HG03025 (cell line): ENCODE results near the gene DENND1A.
"Not testable (repeated sequence)": the region's sequence is repeated elsewhere in the genome, so short reads cannot be mapped to it uniquely, and the experiment has no call there.

Experiments
- ATAC-seq: cut with Tn5 transposase; IDR thresholded peaks from one replicate; pipeline ENCODE4 v1.9.1; 2021; ENCODE audit warnings: mild to moderate bottlenecking, moderate library complexity; ENCODE audit not compliant: unreplicated experiment, low FRiP score

DENND1A gene

DNA sequence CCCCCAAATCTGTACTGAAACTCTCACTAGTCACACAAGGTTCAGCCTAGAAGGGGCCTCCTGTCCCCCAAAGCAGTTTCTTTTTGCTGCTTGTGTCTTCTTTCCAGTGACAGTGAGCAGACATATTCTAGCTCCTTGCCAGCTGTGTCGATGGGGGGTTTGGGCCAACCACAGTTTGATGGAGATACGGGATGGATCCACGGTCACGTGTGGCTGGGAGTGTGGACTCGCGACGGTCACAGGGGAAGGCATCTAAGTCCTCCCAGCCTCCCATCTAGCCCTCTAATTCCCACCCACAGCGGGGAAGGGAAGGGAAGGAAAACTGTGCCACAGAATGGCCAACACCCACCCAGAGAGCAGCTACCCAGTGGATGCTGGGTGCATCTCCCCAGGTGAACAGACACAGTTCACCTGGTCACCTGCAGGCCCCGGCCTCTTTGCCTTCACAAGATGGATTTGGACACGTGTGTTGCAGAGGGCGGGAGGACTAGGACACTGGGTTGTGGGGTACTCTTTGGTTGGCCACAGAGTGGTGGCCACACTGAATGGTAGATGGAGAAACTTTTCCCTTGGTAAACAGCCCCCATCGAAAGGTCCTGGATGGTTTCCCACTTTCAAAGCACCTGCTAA lies 519.5 kb downstream of the DENND1A start:
- ATAC-seq: no peak

DNA sequence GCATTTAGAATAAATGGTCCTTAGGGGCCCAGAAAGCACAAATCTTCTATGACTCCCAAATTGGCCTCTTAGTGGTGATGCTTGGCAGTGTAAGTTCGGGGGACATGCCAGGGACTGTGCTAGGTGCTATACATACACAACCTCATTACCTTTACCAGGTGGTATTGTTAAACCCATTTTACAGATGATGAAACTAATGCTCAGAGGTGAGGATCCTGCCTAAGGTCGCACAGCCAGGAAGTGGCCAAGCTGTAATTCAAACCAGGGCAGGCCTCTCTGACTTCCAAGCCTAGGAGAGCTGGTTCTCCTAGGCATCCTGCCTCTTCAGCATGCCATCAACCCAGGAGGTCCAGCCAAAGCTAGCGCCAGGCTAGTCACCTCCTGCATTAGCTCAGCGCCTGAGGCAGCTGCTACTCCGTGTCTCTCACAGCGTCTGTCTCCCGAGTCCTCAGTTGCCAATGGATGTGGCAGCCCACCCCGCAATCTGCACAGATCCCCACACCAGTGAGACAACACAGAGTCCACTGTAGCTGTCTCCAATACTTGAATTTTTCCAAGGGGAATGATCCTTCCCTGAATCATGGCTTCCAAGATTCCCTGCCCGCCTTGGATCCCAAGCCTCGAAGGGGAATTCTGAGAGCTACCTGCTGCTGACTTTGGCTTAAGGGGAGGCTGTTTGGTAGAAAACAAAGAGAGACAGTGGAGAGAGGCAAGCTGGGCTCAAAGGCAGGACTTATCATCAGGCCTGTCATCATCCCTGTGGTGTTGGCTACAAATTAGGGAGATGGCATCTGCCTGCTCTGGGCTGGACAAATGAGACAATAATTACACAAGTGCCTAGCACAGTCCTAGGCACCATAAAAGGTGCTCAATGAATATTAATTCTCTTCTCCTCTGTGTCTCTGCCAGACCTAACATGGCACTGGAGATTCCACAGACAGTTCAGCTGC lies 521.3 kb downstream of the DENND1A start:
- no peak for ATAC-seq

- no peak for ATAC-seq
Observed at GRCh38 chr9:123407217-123407851, 522.6 kb downstream of the DENND1A start.

- ATAC-seq: no peak
Observed at GRCh38 chr9:123406691-123407216, 523.2 kb downstream of the DENND1A start.

DNA sequence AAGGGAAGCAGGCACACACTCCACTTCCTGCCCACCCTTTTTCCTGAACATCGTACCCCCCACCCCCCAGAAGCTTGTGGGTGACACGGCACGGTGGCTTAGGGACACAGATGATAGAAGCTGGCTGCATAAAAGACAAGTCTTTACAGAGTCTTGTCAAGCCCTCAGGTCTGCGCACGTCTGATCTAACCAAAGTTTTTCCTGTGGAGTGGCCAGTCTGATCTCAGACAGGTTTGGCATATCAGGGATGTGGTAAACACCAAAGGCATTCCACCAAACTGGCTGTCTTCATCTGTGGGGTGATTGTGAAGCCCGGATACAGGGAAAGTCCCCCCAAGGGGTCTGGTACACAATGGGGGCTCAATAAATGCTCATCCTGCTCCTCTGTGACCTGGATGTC lies 523.9 kb downstream of the DENND1A start:
- no peak for ATAC-seq

DNA sequence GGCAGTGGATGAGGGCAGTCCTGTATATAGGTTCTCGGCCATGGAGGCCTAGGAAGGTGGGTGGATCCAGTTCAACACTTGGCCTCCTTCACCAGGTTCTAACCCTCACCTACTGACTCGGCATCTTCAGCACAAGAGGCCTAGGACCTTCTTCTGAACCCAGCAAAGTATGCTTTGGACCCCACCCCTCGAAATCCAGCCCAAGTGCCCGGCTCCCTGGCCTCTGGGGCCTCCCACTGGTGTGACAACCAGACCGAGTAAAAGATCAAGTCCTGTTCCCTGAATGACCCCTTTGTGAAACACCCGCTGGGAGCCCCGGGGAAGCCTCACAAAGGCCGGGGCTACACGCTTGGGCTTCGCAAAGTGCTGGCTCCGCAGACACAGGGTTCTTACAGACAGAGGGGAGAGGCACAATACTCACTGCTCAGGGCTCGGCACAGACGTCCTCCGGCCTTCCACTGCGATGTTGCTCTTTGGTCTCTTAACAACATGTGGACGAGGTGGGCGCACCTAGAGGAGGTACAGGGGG lies 526.9 kb downstream of the DENND1A start:
- ATAC-seq: no peak

DNA sequence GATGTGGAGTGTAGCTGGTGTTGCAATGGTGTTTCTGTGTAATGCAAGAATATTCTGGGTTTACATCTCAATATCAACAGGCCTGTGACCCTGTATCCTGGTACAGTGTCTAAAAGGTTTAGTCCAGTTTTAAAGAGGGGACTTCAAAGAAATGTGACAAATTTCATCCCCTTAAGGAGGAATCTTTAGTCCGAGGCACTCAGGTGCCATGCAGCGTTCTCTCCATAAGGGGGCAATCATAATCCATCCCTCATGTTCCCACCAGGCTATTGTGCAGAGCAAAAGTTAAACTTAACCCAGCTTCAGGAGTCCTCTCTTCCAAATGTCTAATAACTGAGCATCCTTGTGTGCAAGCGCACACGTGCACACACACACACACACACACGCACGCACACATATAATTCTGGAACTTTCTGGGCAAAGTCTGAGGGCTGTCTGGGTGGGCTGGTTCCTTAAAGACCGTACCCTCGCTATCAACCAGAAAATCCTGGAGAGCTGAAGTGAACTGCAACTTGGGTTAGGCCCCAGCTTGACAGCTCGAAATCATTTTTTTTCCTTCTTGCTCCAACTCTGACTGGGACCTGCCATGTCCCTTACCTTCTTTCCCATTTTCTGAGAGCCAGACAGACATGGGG lies 527.9 kb downstream of the DENND1A start:
- ATAC-seq: no peak

- ATAC-seq: no peak
Observed at GRCh38 chr9:123400926-123401503, 528.9 kb downstream of the DENND1A start.

GRCh38 chr9:123399803-123400378 lies 530.0 kb downstream of the DENND1A start:
- ATAC-seq: no peak

DNA sequence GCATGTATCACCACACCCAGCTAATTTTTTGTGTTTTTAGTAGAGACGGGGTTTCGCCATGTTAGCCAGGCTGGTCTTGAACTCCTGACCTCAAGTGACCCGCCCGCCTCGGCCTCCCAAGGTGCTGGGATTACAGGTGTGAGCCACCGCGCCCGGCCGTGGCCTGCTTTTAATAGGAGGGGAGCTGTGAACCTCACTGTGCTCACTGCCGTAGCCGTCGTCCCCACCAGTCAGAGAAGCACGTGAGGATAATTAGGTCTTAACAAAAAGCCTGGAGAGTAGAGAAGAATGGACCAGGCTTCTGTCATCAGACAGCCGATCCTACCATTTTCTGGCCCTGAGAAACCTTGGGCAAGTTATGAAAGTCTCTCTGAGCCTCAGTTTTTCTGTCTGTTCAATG lies 531.0 kb downstream of the DENND1A start:
- ATAC-seq: not testable (repeated sequence)

- ATAC-seq: no peak
Observed at GRCh38 chr9:123397975-123398374, 532.0 kb downstream of the DENND1A start.

DNA sequence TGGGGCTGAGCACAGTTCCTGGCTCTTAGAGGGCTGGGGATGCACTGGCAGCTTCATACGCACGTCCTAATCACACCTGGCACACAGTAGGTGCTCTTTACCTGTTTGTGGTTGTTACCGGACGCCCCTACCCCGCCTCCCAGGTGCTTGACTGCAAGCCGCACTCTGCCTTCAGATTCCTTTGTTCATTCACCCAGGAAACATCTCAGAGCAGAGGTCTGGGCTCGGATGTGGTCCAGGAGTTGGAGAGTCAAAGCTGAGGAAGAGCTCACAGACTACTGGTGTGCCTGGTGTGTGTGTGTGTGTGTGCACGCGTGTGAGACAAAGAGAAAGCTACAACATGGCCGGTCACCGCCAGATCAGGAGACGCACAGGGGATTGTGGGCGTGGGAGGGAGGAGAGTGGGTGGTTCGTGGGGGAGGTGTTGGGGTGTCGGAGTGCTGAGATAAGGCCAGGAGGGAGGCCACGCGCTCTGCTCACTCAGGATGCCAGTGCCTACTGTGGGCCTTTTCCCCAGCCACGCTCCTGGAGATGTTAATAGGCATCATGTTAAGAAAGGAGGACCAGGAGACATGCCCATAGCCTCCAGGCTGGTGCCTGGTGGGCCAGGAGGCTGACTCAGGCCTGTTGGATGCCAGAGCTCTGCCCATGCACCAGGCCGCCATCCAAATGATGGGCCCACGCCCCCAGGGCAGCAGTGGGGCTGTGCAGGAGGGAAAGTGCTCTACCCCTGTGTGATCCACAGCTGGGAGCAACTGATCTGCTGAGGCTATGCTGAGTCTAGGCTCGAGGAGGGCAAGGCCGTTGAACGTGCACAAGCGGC lies 534.0 kb downstream of the DENND1A start:
- no peak for ATAC-seq

DNA sequence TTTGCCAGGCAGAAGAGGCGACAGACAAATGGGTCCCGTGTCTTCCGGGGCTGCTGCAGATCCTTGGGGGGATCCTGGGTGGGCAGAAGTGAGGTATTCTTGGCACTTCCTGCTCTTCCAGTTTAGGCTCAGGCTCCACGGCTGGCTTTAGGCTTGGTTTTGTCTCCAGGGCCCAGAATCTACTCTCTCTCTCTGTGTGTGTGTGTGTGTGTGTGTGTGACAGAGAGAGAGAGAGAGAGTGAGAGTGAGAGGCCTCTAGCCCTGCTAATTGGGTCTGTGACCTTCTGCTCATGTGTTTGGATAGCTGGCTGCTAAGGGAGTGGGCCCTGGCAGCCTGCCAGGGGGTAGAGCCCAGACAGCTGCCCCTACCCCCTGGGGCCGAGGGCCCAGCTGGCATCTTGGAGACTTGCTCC lies 534.6 kb downstream of the DENND1A start:
- ATAC-seq: no peak

GRCh38 chr9:123394291-123395235 lies 535.4 kb downstream of the DENND1A start:
- no peak for ATAC-seq

DNA sequence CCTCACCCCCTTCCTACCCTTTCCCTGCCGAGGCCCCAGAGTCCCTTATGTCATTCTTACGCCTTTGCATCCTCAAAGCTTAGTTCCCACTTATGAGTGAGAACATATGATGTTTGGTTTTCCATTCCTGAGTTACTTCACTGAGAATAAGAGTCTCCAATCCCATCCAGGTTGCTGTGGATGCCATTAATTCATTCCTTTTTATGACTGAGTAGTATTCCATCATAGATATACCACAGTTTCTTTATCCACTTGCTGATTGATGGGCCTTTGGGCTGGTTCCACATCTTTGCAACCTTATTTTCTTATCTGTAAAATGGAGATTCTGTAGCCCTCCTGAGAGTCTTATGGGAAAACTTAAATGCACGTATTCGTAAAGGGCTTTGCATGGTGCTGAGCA lies 537.1 kb downstream of the DENND1A start:
- ATAC-seq: no peak

GRCh38 chr9:123391946-123392345 lies 538.0 kb downstream of the DENND1A start:
- ATAC-seq: no peak

DNA sequence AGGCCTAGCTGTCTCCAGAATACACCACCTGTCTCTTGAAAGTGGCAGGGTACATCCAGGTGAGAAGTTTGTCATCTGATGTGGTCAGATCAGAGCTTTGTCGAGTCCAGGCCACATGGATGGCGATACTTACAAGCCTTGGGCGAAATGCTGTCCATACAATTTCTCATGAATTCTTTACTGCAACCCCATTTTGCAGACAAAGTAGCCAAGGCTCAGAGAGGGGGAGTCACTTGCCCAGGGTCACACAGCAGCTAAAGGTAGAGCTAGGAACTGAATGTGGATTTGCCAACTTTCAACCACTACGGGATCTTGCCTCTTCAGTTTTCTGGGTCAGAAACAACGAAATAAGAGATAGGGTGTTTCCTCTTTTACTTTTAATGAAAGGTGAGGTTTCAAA lies 538.7 kb downstream of the DENND1A start:
- ATAC-seq: no peak
